ENCODE results near the gene WWOX.
A peak's percentile ranks its signal among the peaks of the same experiment; 100 is the strongest.

The WWOX gene

GRCh38 chr16:78735337-78735736 is 635.9 kb downstream of the WWOX start:
- Histone ChIP-seq H3K4me1 (ENCODE audit: control insufficient read depth, low read depth, low read length) (no peaks in the 10 kb centered on the region), H2AK5ac (ENCODE audit: low read length) (no peak overlapping the region), H3K27ac (ENCODE audit: low read depth, low read length) (no peak overlapping the region), H3K4ac (ENCODE audit: low read depth, low read length) (no peak overlapping the region), H3K56ac (ENCODE audit: low read length) (no peak overlapping the region), H3K23ac (ENCODE audit: low read length) (no peak overlapping the region), H4K8ac (ENCODE audit: low read depth, low read length) (no peak overlapping the region), H3K36me3 (ENCODE audit: control insufficient read depth, insufficient read depth, low read length) (no peaks in the 10 kb centered on the region), H2BK120ac (ENCODE audit: low read depth, low read length) (no peak overlapping the region), H3K18ac (ENCODE audit: low read length) (no peak overlapping the region), H3K27me3 (ENCODE audit: insufficient read depth, low read length, poor library complexity) (no peaks in the 10 kb centered on the region), H3K4me3 (ENCODE audit: low read length) (no peak overlapping the region), H3K79me1 (ENCODE audit: low read length) (no peaks in the 10 kb centered on the region), H4K5ac (ENCODE audit: low read length) (no peak overlapping the region), H3K9ac (ENCODE audit: low read length) (no peak overlapping the region), H2BK15ac (replicated peaks; ENCODE audit: low read depth) (no peak overlapping the region), H2BK5ac (ENCODE audit: low read length) (no peak overlapping the region), H3K79me2 (ENCODE audit: control insufficient read depth, insufficient read depth, low read length) (no peaks in the 10 kb centered on the region), H3K4me2 (ENCODE audit: low read length) (no peak overlapping the region)
- no peak for DNase-seq
- WGBS (ENCODE audit: extremely low coverage, insufficient coverage, low lambda C conversion rate), result no CpG with 5 or more reads among the region's 6 CpGs

DNA sequence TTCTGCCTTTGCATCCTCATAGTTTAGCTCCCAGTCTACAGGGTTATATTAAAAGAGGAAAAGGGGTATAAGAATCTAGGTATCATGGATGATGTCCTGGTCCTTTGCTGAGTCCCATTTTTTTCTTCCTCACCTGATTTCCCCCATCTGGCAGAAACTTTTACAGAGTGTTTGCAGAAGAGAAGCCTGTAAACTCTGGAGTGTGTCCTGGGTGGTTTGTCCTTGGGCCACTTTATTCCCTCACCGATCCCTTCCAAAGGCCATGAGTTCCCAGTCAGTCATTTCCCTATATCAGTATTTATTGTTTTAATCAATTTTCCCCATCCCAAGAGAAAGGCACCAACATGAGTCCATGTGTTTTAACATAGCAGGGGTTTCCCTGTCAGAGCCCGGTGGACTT is 638.2 kb downstream of the WWOX start:
- no peak overlapping the region for H2BK15ac ChIP-seq (replicated peaks; ENCODE audit: low read depth)
- no peak overlapping the region for H2AK5ac ChIP-seq (ENCODE audit: low read length)
- no peak overlapping the region for H4K5ac ChIP-seq (ENCODE audit: low read length)
- H3K23ac ChIP-seq (ENCODE audit: low read length), result no peak overlapping the region
- no peak overlapping the region for H3K9ac ChIP-seq (ENCODE audit: low read length)
- H3K79me2 ChIP-seq (ENCODE audit: control insufficient read depth, insufficient read depth, low read length), result no peaks in the 10 kb centered on the region
- H3K18ac ChIP-seq (ENCODE audit: low read length), result no peak overlapping the region
- no peak overlapping the region for H2BK120ac ChIP-seq (ENCODE audit: low read depth, low read length)
- H3K4me2 ChIP-seq (ENCODE audit: low read length), result no peak overlapping the region
- H4K8ac ChIP-seq (ENCODE audit: low read depth, low read length), result no peak overlapping the region
- no peak for DNase-seq
- H3K36me3 ChIP-seq (ENCODE audit: control insufficient read depth, insufficient read depth, low read length), result no peaks in the 10 kb centered on the region
- no peak overlapping the region for H3K4ac ChIP-seq (ENCODE audit: low read depth, low read length)
- no peak overlapping the region for H3K56ac ChIP-seq (ENCODE audit: low read length)
- WGBS (ENCODE audit: extremely low coverage, insufficient coverage, low lambda C conversion rate), result no CpG with 5 or more reads among the region's 2 CpGs
- no peak overlapping the region for H3K4me3 ChIP-seq (ENCODE audit: low read length)
- H2BK5ac ChIP-seq (ENCODE audit: low read length), result no peak overlapping the region
- H3K27me3 ChIP-seq (ENCODE audit: insufficient read depth, low read length, poor library complexity), result no peaks in the 10 kb centered on the region
- H3K4me1 ChIP-seq (ENCODE audit: control insufficient read depth, low read depth, low read length), result no peaks in the 10 kb centered on the region
- no peak overlapping the region for H3K27ac ChIP-seq (ENCODE audit: low read depth, low read length)
- H3K79me1 ChIP-seq (ENCODE audit: low read length), result no peaks in the 10 kb centered on the region

GRCh38 chr16:78738557-78738956 is 639.1 kb downstream of the WWOX start:
- Histone ChIP-seq H3K4ac (ENCODE audit: low read depth, low read length) (no peak overlapping the region), H2BK5ac (ENCODE audit: low read length) (no peak overlapping the region), H3K79me2 (ENCODE audit: control insufficient read depth, insufficient read depth, low read length) (no peaks in the 10 kb centered on the region), H2AK5ac (ENCODE audit: low read length) (no peak overlapping the region), H3K4me1 (ENCODE audit: control insufficient read depth, low read depth, low read length) (no peaks in the 10 kb centered on the region), H3K4me3 (ENCODE audit: low read length) (no peak overlapping the region), H3K36me3 (ENCODE audit: control insufficient read depth, insufficient read depth, low read length) (no peaks in the 10 kb centered on the region), H4K8ac (ENCODE audit: low read depth, low read length) (no peak overlapping the region), H3K79me1 (ENCODE audit: low read length) (no peaks in the 10 kb centered on the region), H4K5ac (ENCODE audit: low read length) (no peak overlapping the region), H3K27ac (ENCODE audit: low read depth, low read length) (no peak overlapping the region), H3K27me3 (ENCODE audit: insufficient read depth, low read length, poor library complexity) (no peaks in the 10 kb centered on the region), H2BK15ac (replicated peaks; ENCODE audit: low read depth) (no peak overlapping the region), H3K18ac (ENCODE audit: low read length) (no peak overlapping the region), H2BK120ac (ENCODE audit: low read depth, low read length) (no peak overlapping the region), H3K4me2 (ENCODE audit: low read length) (no peak overlapping the region), H3K56ac (ENCODE audit: low read length) (no peak overlapping the region), H3K23ac (ENCODE audit: low read length) (no peak overlapping the region), H3K9ac (ENCODE audit: low read length) (no peak overlapping the region)
- DNase-seq, result no peak
- no CpG with 5 or more reads among the region's 5 CpGs for WGBS (ENCODE audit: extremely low coverage, insufficient coverage, low lambda C conversion rate)

GRCh38 chr16:78740269-78740668 is 640.8 kb downstream of the WWOX start:
- H3K4me3 ChIP-seq (ENCODE audit: low read length), result no peak overlapping the region
- no CpG with 5 or more reads among the region's 12 CpGs for WGBS (ENCODE audit: extremely low coverage, insufficient coverage, low lambda C conversion rate)

GRCh38 chr16:78742501-78743283 is 643.2 kb downstream of the WWOX start:
- H3K79me1 ChIP-seq (ENCODE audit: low read length), result no peaks in the 10 kb centered on the region
- no peak overlapping the region for H3K23ac ChIP-seq (ENCODE audit: low read length)
- no peak overlapping the region for H3K56ac ChIP-seq (ENCODE audit: low read length)
- peak; percentile 31 for DNase-seq
- no peaks in the 10 kb centered on the region for H3K4me1 ChIP-seq (ENCODE audit: control insufficient read depth, low read depth, low read length)
- no peak overlapping the region for H3K27ac ChIP-seq (ENCODE audit: low read depth, low read length)
- H2AK5ac ChIP-seq (ENCODE audit: low read length), result no peak overlapping the region
- H3K4me3 ChIP-seq (ENCODE audit: low read length), result no peak overlapping the region
- H3K9ac ChIP-seq (ENCODE audit: low read length), result no peak overlapping the region
- H3K4me2 ChIP-seq (ENCODE audit: low read length), result no peak overlapping the region
- H3K79me2 ChIP-seq (ENCODE audit: control insufficient read depth, insufficient read depth, low read length), result no peaks in the 10 kb centered on the region
- WGBS (ENCODE audit: extremely low coverage, insufficient coverage, low lambda C conversion rate), result no CpG with 5 or more reads among the region's 21 CpGs
- no peak overlapping the region for H2BK15ac ChIP-seq (replicated peaks; ENCODE audit: low read depth)
- no peak overlapping the region for H2BK5ac ChIP-seq (ENCODE audit: low read length)
- no peaks in the 10 kb centered on the region for H3K27me3 ChIP-seq (ENCODE audit: insufficient read depth, low read length, poor library complexity)
- H2BK120ac ChIP-seq (ENCODE audit: low read depth, low read length), result no peak overlapping the region
- no peak overlapping the region for H3K18ac ChIP-seq (ENCODE audit: low read length)
- no peak overlapping the region for H4K8ac ChIP-seq (ENCODE audit: low read depth, low read length)
- no peak overlapping the region for H4K5ac ChIP-seq (ENCODE audit: low read length)
- no peak overlapping the region for H3K4ac ChIP-seq (ENCODE audit: low read depth, low read length)
- no peaks in the 10 kb centered on the region for H3K36me3 ChIP-seq (ENCODE audit: control insufficient read depth, insufficient read depth, low read length)

More at GRCh38 chr16:78740269-78740668, 640.8 kb downstream of the WWOX start:
- Histone ChIP-seq H2BK15ac (replicated peaks; ENCODE audit: low read depth) (no peak overlapping the region), H2AK5ac (ENCODE audit: low read length) (no peak overlapping the region), H4K8ac (ENCODE audit: low read depth, low read length) (no peak overlapping the region), H3K79me1 (ENCODE audit: low read length) (no peaks in the 10 kb centered on the region), H2BK5ac (ENCODE audit: low read length) (no peak overlapping the region), H3K27me3 (ENCODE audit: insufficient read depth, low read length, poor library complexity) (no peaks in the 10 kb centered on the region), H3K4me1 (ENCODE audit: control insufficient read depth, low read depth, low read length) (no peaks in the 10 kb centered on the region), H3K27ac (ENCODE audit: low read depth, low read length) (no peak overlapping the region), H3K9ac (ENCODE audit: low read length) (no peak overlapping the region), H3K79me2 (ENCODE audit: control insufficient read depth, insufficient read depth, low read length) (no peaks in the 10 kb centered on the region), H3K36me3 (ENCODE audit: control insufficient read depth, insufficient read depth, low read length) (no peaks in the 10 kb centered on the region), H3K23ac (ENCODE audit: low read length) (no peak overlapping the region), H4K5ac (ENCODE audit: low read length) (no peak overlapping the region), H3K56ac (ENCODE audit: low read length) (no peak overlapping the region), H3K18ac (ENCODE audit: low read length) (no peak overlapping the region), H3K4me2 (ENCODE audit: low read length) (no peak overlapping the region), H3K4ac (ENCODE audit: low read depth, low read length) (no peak overlapping the region), H2BK120ac (ENCODE audit: low read depth, low read length) (no peak overlapping the region)
- no peak for DNase-seq

DNA sequence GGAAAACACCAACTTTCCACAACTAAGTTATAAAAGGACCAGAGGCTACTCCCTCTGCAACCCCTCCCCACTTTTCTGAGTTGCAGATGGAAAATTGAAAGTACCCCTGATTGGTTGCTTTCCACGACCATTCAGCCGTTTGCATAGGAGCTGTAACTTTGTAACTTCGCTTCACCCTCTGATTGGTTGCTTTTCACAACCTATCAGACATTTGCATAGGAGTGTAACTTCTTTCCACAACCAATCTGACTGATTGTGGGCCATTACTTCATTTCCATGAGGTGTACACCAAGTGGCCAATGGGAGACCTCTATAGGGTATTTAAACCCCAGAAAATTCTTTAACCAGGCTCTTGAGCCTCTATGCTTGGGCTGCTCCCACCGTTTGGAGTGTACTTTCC is 644.1 kb downstream of the WWOX start:
- no peak for DNase-seq
- no CpG with 5 or more reads among the region's 4 CpGs for WGBS (ENCODE audit: extremely low coverage, insufficient coverage, low lambda C conversion rate)
- no peak overlapping the region for H3K27ac ChIP-seq (ENCODE audit: low read depth, low read length)

More for the DNA sequence above, 644.1 kb downstream of the WWOX start:
- Histone ChIP-seq H4K5ac (ENCODE audit: low read length) (no peak overlapping the region), H3K27me3 (ENCODE audit: insufficient read depth, low read length, poor library complexity) (no peaks in the 10 kb centered on the region), H3K79me2 (ENCODE audit: control insufficient read depth, insufficient read depth, low read length) (no peaks in the 10 kb centered on the region), H3K4me2 (ENCODE audit: low read length) (no peak overlapping the region), H3K56ac (ENCODE audit: low read length) (no peak overlapping the region), H3K36me3 (ENCODE audit: control insufficient read depth, insufficient read depth, low read length) (no peaks in the 10 kb centered on the region), H3K23ac (ENCODE audit: low read length) (no peak overlapping the region), H2BK15ac (replicated peaks; ENCODE audit: low read depth) (no peak overlapping the region), H3K4me3 (ENCODE audit: low read length) (no peak overlapping the region), H3K79me1 (ENCODE audit: low read length) (no peaks in the 10 kb centered on the region), H2BK5ac (ENCODE audit: low read length) (no peak overlapping the region), H2BK120ac (ENCODE audit: low read depth, low read length) (no peak overlapping the region), H2AK5ac (ENCODE audit: low read length) (no peak overlapping the region), H3K18ac (ENCODE audit: low read length) (no peak overlapping the region), H4K8ac (ENCODE audit: low read depth, low read length) (no peak overlapping the region), H3K9ac (ENCODE audit: low read length) (no peak overlapping the region), H3K4me1 (ENCODE audit: control insufficient read depth, low read depth, low read length) (no peaks in the 10 kb centered on the region), H3K4ac (ENCODE audit: low read depth, low read length) (no peak overlapping the region)

All from mesendoderm (in vitro differentiated cells).